NCI-H524 (cell line): Measurements from ENCODE around the gene LALBA.
"Not testable (repeated sequence)": the region's sequence is repeated elsewhere in the genome, so short reads cannot be mapped to it uniquely, and the experiment has no call there.

Experiments used
- DNase-seq, 2 experiments: peaks; one replicate each; lab custom pipeline; 2025; lab: John Stamatoyannopoulos, UW

Gene LALBA

DNA sequence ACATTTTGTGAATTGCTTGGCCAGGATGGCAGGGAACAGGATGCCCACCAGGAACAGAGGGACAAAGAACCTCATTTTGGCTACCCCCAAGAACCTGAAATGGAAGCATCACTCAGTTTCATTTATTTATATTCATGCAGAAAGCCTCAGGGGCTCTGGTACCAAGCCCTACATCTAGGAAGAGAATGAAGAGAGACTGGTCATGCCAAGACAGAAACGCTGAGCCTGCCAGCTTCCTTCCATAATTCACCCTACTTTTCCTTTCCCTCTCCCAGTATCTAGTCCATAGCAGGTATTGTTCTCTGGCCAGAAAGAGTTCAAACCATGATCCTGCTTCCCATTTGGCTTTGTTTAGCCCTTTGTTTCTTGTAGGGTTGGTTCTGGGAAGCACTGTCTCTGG lies at the start of gene LALBA:
Gene LALBA, minus strand, starts transcription at position 101 of the 400 bp plus-strand sequence. Its CDS starts 26 bp downstream, at position 75.
- no peak for DNase-seq

DNA sequence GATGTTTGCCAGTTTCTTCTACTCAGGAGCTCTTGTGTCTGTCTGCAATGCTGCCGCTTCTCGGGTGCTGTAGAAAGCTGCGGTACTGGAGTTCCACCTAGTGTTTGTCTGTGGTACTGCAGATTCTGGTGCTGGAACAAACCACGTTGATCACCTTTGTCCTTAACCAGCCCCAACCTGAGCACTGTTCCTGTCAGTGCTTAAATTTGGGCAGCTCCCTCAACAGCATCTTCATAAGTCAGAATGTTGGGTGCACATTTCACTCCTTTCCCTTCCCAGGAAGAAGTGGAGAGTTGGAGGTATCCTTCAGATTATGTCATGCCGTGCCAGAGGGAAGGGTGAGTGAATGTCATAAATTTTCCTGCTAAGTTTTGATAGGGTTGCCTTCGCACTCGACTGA lies 48.7 kb upstream of the LALBA start:
- peak; percentile 21 to 71 for DNase-seq

DNA sequence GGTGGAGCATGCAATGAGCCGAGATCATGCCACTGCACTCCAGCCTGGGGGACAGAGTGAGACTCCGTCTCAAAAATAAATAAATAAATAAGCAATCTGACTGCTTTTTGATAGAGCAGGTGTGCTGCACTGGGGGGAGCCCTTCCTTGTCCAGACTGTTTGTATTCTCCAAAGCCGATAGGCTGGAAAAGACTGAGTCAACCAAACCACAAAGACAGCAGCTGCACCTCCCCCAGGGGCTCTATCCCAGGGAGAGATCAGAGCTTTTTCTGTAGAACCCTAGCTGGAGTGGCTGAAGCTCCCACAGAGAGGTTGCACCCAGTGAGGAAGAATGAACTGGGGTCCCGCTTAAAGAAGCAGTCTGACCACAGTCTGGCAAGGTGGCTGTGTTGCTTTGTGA lies 45.8 kb upstream of the LALBA start:
- DNase-seq, result no peak

DNA sequence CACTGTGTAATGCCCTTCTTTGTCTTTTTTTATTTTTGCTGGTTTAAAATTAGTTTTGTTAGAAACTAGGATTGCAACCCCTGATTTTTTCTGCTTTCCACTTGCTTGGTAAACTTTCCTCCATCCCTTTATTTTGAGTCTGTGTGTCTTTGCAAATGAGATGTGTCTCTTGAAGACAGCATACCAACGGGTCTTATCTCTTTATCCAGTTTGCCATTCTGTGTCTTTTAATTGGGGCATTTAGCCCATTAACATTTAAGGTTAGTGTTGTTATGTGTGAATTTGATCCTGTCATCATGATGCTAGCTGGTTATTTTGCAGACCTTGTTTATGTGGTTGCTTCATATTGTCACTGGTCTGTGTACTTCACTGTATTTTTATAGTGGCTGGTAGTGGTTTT lies 43.5 kb upstream of the LALBA start:
- no peak for DNase-seq

DNA sequence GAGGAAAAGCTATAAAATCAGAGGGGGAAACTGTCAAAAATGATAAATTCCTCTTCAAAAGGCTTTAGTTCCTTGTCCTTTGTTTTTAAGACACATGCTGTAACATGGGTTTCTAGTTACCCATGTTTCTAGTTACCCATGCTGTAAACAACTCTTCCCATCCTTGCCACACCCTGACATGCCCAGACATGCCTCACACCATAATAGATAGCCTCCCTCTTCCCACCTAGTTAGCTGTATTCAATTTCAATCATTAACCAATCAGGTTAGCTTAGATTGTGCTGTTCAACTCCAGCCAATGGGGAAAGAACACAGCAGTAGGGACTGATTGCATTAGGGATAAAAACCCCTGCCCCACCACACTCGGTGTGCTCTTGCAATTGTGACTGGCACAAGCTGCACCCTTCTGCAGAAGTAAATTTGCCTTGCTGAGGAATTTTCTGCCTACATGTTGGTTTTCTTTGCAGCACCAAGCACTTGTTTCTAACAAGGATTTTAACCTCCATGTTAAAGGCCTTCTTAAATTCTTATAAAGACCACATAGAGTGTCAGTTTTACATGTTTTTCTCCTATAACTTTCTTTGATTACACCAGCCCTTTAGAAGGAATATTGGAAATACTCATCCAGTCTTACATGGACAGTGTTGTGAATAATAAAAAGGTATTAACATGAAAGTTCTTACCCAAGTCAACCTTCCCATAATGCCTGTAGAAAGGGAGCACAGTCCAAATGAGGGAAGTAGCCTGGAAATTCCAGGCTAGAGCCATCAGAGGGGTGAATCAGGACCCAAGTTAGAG lies 32.5 kb upstream of the LALBA start:
- DNase-seq, result no peak

DNA sequence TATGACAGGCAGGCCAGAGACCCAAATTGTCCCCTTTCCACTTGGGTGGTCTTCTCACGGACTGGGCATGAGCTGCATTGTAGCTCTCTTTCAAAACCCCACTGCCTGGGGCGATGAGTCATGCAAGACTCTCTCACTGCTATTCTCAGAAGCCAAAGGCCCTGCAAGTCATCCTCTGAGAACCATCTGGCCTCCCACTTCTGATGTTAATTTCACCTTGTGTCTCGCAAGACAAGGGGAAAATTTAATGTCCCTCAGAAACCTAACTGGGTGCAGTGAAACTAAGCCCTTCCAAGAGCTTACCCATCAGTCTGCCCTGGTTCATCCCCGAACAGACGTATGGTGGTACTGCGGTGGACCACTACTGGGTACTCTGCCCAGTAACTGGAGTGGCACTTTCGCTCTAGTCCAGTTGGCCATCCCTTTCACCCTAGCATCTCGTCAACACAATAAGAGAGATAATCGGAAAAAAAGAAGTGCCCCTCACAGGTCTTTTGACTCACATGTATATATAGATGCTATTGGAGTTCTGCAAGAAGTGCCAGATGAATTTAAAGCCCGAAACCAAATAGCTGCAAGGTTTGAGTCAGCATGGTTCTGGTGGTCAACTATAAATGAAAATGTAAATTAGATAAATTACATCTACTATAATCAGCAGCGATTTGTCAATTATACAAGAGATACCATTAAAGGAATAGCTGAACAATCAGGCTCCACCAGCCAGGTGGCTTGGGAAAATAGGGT lies 31.3 kb upstream of the LALBA start:
- DNase-seq, result peak in 1 of 2 experiments; percentile 24

DNA sequence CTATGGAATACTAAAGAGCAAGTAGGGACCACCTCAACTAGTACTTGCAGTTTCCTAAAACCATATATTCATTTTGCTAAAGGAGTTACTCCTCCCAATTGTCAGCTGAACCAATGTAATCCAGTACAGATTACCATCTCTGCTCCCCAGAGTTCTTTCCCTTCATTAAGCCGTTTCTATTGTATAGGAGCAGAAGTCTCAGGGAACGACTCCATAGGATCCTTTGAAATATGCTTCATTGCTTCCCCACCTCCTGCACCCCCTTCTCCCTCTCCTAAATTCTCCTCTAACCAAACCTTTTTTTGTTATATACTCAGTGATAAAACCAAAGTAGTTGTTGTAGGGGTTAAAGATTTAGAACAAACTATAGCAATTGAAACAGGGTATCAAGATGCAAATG lies 30.7 kb upstream of the LALBA start:
- DNase-seq, result no peak

DNA sequence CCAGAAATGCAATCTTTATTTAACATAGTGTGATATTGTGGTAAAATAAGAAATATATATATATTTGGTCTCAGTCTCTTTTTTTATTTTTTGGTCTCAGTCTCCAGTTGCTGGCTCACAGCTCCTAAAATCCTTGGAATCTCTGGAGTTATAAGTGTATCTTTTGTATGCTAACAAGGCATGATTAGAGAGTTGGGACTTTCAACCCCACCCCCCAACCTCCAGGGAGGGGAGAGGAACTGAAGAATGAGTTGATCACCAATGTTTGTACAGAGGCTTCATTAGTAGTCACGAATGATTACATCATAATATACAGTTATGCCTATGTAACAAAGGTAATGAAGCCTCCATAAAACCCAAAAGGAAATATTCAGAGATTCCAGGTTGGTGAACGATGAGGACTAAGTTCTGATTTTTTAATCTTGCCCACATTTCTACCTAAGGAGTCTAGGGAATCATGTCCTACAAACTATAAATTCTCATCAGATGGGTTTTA lies 22.8 kb upstream of the LALBA start:
- DNase-seq, result no peak

DNA sequence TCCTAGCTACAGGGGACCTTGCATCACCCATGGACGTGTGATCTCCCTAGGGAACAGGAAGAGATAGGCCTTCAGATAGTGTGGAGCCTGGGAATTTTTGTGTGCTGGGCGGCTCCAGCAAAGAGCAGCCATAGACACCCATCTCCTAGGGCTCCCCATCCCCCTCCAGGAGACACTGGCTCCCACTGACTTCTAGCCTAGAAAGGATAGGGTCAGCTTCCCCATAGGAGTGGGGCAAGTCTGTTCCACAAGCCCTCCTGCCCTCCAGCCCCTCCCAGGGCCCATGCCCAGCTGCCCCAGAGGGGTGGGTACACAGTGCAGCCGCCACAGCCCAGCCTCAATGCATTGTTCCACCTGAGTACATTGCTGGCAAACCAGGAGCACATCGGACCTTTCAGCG lies 16.5 kb upstream of the LALBA start:
- DNase-seq, result no peak

DNA sequence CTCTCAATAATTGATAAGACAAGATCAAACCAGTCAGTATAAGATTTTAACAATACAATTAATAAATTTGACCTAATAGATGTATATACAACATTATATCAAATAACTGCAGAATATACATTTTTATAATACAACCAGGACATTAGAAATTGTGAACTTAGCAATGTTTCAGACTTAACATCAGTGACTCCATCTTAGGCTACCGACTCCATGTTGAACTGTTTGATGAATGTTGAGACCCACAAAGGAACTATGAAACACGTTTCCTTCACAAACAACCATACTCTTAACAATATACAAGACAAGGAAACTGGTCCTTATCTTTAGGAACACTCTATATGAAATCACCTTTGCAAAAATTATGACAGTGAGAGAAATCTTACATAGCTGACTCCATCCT lies 13.9 kb upstream of the LALBA start:
- no peak for DNase-seq

DNA sequence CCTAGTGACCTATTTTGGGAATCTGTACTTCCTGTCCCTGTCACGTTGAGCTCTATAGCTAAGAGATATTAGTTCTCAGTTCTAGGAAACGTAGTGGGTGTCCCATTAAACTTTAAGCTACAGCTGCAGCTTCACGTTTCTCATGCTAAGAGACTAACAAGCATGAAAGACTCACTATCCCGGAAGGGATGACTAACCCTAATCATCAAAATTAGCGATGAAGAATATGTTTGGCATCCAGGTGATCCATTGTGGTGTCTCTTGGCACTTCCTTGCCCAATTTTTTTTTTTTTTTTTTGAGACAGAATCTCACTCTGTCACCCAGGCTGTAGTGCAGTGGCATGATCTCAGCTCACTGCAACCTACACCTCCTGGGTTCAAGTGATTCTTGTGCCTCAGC lies 11.0 kb upstream of the LALBA start:
- no peak for DNase-seq

DNA sequence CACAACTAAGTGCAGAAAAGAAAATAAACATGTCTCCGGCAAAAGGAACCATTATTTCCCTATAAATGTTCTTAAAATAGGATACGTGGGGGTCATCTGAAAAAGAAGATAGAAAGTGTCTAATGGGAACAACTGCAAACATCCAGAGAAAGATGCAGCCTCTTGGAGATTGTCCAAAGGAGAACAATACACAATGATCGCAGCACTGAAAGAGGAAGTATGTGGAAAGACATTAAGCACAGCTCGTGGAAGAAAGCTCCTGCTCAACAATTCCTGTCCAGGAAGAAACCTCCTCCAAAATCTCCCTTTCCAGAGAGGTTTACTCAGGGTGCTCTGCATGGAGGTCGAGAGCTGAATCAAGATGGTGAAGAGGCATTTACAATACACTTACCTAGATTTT lies 2.5 kb upstream of the LALBA start:
- no peak for DNase-seq

DNA sequence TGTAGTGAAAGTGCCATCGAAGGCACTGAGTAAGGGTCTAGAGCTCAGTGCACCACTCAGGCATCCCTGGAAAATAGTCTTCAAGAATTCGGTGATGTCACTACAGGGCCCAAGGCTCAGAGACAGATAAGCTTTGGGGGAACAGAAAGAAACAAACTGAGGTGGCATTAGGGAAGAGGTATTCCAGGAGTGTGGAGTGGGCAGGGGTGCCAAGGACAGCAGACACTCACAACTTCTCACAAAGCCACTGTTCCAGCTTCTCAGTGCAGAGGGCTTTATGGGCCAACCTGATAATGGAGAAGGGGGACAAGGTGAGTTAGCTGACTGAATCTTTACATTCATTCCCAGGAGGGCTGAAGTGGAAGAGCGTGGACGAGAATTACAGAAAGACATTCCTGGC lies 2.1 kb downstream of the LALBA start:
- no peak for DNase-seq

DNA sequence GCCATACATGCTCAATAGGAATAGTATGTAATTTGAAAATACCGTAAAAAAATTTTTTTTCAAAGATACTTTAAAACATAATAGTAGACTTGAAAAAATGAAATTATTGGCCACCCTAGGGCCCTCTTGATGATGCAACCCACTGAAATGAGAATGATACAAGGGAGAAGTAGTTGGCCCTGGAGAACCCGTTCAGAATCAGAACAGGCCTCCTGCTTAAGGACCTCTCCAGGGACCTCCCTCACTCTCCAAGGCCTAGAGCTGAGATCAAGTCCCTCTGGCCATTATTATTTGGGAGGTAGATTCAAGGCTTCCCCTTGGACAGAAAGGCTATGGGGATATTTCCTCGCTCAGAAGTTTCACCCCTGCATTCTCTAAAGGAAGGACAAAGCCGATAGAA lies 11.9 kb downstream of the LALBA start:
- no peak for DNase-seq

DNA sequence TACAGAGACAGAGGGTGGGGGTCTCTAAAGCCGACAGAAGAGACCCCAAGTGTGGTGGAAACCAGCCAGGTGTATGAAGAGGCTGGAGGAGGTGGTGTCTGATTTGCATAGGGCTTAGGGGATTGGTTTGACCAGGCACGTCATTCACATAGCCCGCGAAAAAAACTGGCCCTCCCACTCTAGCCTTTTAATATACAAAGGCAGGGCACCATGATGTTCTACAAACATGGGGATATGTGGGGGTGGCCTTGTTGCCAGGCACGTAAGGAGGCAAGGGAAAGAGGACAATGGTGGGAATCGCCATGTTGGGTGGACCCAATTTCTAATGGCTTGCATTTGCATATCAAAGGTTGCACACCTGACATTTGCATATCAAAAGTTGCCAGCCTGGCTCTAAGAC lies 13.2 kb downstream of the LALBA start:
- DNase-seq, result no peak

DNA sequence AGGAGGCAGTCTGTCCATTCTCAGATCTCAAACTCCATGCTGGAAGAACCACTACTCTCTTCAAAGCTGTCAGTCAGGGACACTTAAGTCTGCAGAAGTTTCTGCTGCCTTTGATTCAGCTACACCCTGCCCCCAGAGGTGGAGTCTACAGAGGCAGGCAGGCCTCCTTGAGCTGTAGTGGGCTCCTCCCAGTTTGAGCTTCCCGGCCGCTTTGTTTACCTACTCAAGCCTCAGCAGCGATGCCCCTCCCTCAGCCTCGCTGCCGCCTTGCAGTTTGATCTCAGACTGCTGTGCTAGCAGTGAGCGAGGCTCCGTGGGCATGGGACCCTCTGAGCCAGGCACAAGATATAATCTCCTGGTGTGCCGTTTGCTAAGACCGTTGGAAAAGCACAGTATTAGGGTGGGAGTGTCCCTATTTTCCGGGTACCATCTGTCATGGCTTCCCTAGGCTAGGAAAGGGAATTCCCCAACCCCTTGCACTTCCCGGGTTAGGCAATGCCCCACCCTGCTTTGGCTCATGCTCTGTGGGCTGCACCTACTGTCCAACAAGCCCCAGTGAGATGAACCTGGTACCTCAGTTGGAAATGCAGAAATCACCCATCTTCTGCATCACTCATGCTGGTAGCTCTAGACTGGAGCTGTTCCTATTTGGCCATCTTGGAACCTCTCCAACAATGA lies 16.0 kb downstream of the LALBA start:
- DNase-seq, result not testable (repeated sequence)

DNA sequence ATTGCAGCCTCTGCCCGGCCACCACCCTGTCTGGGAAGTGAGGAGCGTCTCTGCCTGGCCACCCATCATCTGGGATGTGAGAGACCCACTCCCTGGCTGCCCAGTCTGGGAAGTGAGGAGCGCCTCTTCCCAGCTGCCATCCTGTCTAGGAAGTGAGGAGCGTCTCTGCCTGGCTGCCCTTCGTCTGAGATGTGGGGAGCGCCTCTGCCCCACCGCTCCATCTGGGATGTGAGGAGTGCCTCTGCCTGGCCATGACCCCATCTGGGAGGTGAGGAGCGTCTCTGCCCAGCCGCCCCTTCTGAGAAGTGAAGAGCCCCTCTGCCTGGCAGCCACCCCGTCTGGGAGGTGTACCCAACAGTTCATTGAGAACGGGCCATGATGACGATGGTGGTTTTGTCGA lies 18.2 kb downstream of the LALBA start:
- not testable (repeated sequence) for DNase-seq

DNA sequence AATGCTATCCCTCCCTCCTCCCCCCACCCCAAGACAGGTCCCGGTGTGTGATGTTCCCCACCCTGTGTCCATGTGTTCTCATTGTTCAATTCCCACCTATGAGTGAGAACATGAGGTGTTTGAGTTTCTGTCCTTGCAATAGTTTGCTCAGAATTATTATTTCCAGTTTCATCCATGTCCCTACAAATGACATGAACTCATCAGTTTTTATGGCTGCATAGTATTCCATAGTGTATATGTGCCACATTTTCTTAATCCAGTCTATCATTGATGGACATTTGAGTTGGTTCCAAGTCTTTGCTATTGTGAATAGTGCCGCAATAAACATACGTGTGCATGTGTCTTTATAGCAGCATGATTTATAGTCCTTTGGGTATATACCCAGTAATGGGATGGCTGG lies 22.8 kb downstream of the LALBA start:
- not testable (repeated sequence) for DNase-seq

DNA sequence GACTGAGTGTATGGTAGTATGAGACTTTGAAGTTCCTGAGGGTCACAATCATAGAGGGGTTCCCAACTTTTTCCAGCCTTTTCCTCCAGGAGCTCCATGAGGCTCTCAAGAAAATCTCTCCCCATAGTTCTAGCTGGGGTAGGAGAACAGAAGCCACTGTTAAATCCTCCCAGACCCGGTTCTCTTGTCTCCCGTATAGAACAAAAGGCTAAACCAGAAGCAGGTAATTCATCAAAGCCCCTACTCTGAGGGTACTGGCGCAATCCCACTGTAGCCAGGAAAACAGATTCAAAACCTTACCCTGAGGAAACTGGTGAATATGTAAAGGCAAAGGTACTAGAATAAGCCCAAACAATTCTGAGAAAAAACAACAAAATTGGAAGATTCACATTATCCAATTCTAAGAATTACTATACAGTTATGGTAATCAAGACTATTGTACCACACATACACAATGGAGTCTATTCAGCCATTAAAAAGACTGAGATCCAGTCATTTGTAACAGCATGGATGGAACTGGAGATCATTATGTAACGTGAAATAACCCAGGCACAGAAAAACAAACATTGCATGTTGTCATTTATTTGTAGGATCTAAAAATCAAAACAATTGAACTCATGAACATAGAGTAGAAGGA lies 23.9 kb downstream of the LALBA start:
- DNase-seq, result no peak

DNA sequence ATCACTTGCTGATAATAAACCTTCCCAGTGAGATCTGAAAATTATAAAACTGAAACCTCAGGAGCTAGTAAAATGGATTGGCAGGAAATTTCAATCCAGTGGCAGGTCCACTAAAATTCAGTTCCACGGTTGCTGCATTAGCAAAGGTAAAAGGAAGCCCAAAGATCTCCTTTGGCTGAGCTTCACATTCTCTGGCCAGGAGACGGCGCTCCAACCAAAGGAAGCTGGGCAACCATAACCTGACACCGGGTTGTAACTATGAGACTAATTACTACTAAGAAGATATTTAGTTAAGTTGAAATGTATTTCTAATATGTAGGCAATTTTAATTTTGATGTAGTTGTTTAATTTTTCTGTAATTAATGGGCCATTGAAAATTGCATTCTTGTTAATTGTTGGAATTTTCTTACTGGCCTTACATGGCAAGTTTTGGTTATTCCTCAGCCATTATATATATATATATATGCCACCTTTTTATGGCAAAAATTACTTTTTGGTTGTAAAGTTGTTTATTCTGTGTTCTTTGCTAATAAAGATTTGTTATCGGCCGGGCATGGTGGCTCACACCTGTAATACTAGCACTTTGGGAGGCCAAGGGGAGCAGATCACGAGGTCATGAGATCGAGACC lies 27.4 kb downstream of the LALBA start:
- peak; percentile 1 to 31 for DNase-seq

DNA sequence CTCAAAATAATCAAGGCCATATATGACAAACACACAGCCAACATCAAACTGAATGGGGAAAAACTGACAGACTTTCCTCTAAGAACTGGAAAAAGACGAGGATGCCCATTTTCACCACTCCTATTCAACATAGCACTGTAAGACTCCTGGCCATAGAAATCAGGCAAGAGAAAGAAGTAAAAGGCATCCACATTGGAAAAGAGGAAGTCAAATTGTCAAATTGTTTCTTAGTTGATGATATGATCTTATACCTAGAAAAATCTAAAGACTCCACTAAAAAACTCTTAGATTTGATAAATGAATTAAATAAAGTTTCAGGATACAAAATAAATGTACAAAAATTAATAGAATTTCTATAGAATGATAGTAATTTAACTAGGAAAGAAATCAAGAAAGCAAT lies 33.2 kb downstream of the LALBA start:
- DNase-seq, result no peak

DNA sequence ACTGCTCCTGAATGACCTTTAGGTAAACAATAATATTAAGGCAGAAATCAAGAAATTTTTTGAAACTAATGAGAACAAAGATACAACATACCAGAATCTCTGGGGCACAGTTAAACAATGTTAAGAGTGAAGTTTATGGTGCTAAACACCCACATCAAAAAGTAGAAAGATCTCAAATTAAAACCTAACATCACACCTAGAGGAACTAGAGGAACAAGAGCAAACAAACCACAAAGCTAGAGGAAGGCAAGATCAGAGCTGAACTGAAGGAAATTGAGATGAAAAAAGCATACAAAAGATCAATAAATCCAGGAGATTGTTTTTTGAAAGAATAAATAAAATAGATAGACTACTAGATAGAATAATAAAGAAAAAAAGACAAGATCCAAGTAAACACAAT lies 37.2 kb downstream of the LALBA start:
- no peak for DNase-seq
